CD14-positive monocyte (primary cell): Measurements from ENCODE around the gene FAM20B. TPM values are rescaled to one million over a fixed set of nuclear protein-coding genes. Genes with fewer than 3 reads are reported as not detected.

Experiments used
- DNase-seq, 3 donors: peaks; one replicate each; pipeline ENCODE4 v3.0.0-alpha.2; 2011 to 2022
- H2AFZ ChIP-seq: 2 replicates; pipeline ENCODE4 v1.6.0; 2012; ENCODE audit warnings: mild to moderate bottlenecking, low read depth, low read length, inconsistent platforms; ENCODE audit not compliant: insufficient read depth, poor library complexity, severe bottlenecking
- H3K27ac ChIP-seq, 2 donors: 1 replicate in 1 of 2; 2 replicates in 1 of 2; pipeline ENCODE4 v1.5.1; 2012 to 2013; ENCODE audit warnings: low read length in 2 of 2, control low read depth in 1 of 2, inconsistent platforms in 1 of 2, low read depth in 1 of 2, mild to moderate bottlenecking in 1 of 2
- H3K27me3 ChIP-seq, 2 donors: one replicate each; pipeline versions ENCODE4 v1.6.0 to v1.6.1; 2011 to 2013; ENCODE audit warnings: low read length in 2 of 2; ENCODE audit not compliant: control insufficient read depth in 2 of 2, insufficient read depth in 2 of 2
- H3K36me3 ChIP-seq, 2 donors: replicated peaks in 1 of 2; 1 replicate in 1 of 2; 2 replicates in 1 of 2; pipeline versions ENCODE4 v1.5.1 to v1.6.1; 2012 to 2013; ENCODE audit warnings: low read length in 2 of 2, control low read depth in 1 of 2, inconsistent platforms in 1 of 2, mild to moderate bottlenecking in 1 of 2; ENCODE audit not compliant: insufficient read depth in 2 of 2, control insufficient read depth in 1 of 2
- H3K4me1 ChIP-seq, 2 donors: 1 replicate in 1 of 2; 2 replicates in 1 of 2; pipeline versions ENCODE4 v1.5.1 to v1.6.1; 2012 to 2013; ENCODE audit warnings: low read length in 2 of 2, control low read depth in 1 of 2, inconsistent platforms in 1 of 2, mild to moderate bottlenecking in 1 of 2, moderate library complexity in 1 of 2; ENCODE audit not compliant: insufficient read depth in 2 of 2, control insufficient read depth in 1 of 2
- H3K4me2 ChIP-seq: replicated peaks from 2 replicates; pipeline ENCODE3; 2012; ENCODE audit warnings: low read length, moderate library complexity, mild to moderate bottlenecking; ENCODE audit not compliant: poor library complexity, severe bottlenecking; ENCODE audit errors: extremely low read depth
- H3K4me3 ChIP-seq, 3 experiments: fragments of 200-600 bp in 1 of 3; sonication (generic) in 1 of 3; replicated peaks in 1 of 3; 1 replicate in 2 of 3; 2 replicates in 1 of 3; pipeline ENCODE4 v1.5.1; 2011 to 2013; ENCODE audit warnings: low read length in 3 of 3, mild to moderate bottlenecking in 3 of 3, control low read depth in 2 of 3, low read depth in 2 of 3, inconsistent platforms in 1 of 3, moderate library complexity in 1 of 3
- H3K79me2 ChIP-seq: 2 replicates; pipeline ENCODE4 v1.6.0; 2012; ENCODE audit warnings: mild to moderate bottlenecking, control low read depth, inconsistent platforms, low read length, moderate library complexity; ENCODE audit not compliant: insufficient read depth
- H3K9ac ChIP-seq: 2 replicates; pipeline ENCODE4 v1.6.0; 2017; ENCODE audit warnings: low read length, mild to moderate bottlenecking; ENCODE audit not compliant: insufficient read depth, poor library complexity, severe bottlenecking
- H3K9me3 ChIP-seq, 2 donors: replicated peaks in 1 of 2; 1 replicate in 1 of 2; 2 replicates in 1 of 2; pipeline versions ENCODE4 v1.5.1 to v1.6.1; 2012 to 2013; ENCODE audit warnings: low read length in 2 of 2, control low read depth in 1 of 2; ENCODE audit not compliant: control insufficient read depth in 1 of 2, insufficient read depth in 1 of 2
- H4K20me1 ChIP-seq: 2 replicates; pipeline ENCODE4 v1.6.0; 2012; ENCODE audit warnings: mild to moderate bottlenecking, low read length, control low read depth, moderate library complexity; ENCODE audit not compliant: insufficient read depth
- H3K27ac Mint-ChIP-seq, 7 donors: one replicate each; pipeline ENCODE4 v1.8.0; 2020; ENCODE audit warnings: mild to moderate bottlenecking in 7 of 7, mixed read lengths in 7 of 7, moderate library complexity in 6 of 7, inconsistent platforms in 2 of 7
- H3K27me3 Mint-ChIP-seq, 3 donors: one replicate each; pipeline ENCODE4 v1.8.0; 2021 to 2022; ENCODE audit warnings: low read depth in 3 of 3, mild to moderate bottlenecking in 3 of 3, mixed read lengths in 3 of 3, moderate library complexity in 3 of 3, inconsistent platforms in 1 of 3
- H3K36me3 Mint-ChIP-seq, 2 donors: one replicate each; pipeline ENCODE4 v1.8.0; 2020; ENCODE audit warnings: mixed read lengths in 2 of 2, inconsistent platforms in 1 of 2, mild to moderate bottlenecking in 1 of 2
- H3K4me1 Mint-ChIP-seq: one replicate; pipeline ENCODE4 v1.8.0; 2020; ENCODE audit warnings: mild to moderate bottlenecking, mixed read lengths
- H3K4me3 Mint-ChIP-seq, 2 donors: one replicate each; pipeline ENCODE4 v1.8.0; 2020; ENCODE audit warnings: mild to moderate bottlenecking in 2 of 2, mixed read lengths in 2 of 2, moderate library complexity in 1 of 2
- H3K9me3 Mint-ChIP-seq, 7 donors: one replicate each; pipeline ENCODE4 v1.8.0; 2020 to 2022; ENCODE audit warnings: mixed read lengths in 7 of 7, mild to moderate bottlenecking in 6 of 7, moderate library complexity in 6 of 7, inconsistent platforms in 2 of 7
- CTCF ChIP-seq: fragments of 200-600 bp; IDR thresholded peaks from one replicate; pipeline ENCODE4 v1.8.0; 2022; ENCODE audit warnings: antibody characterized with exemption, mild to moderate bottlenecking
- WGBS: methylation state at CpG from one replicate; pipeline ENCODE4 v1.1.5; 2013; ENCODE audit warnings: missing lambda C conversion rate; ENCODE audit not compliant: insufficient coverage; 5-methylcytosine and 5-hydroxymethylcytosine counted together
- intact Hi-C, 2 donors: fragments of 100-400 bp; cut with micrococcal nuclease; formaldehyde crosslinking; loops; one replicate each; pipeline versions ENCODE4 v1.15.0 to v1.15.1; 2023
- polyA plus RNA-seq, 3 donors: library from polyadenylated mRNA; depleted of rRNA in 1 of 3; unstranded in 2 of 3; stranded (reverse) in 1 of 3; fragments of 300-500 nt in 2 of 3; fragments of >200 nt in 1 of 3; fragmentation: Illumina TruSeq in 2 of 3; gene quantifications; 1 replicate in 2 of 3; 2 replicates in 1 of 3; pipeline ENCODE4 v1.2.3, GENCODE V29; 2012 to 2021

FAM20B gene
- polyA plus RNA-seq, 3 donors: 4.0 to 6.7 (median 4.4) TPM

GRCh38 chr1:179030130-179030529, 4.4 kb downstream of the FAM20B start:
- no peak overlapping the region for H3K27ac ChIP-seq
- no peak for DNase-seq
- no peaks in the 10 kb centered on the region for H3K27me3 ChIP-seq
- no peak for TF ChIP-seq CTCF
- peaks cover 0 to 2% (median 0%) of the 10 kb centered on the region in 3 donors for H3K27me3 Mint-ChIP-seq
- H3K27ac Mint-ChIP-seq: no peak overlapping the region
- no peak overlapping the region for H3K9ac ChIP-seq
- H3K79me2 ChIP-seq: peaks cover 87% of the 10 kb centered on the region
- peaks cover 0 to 2% (median 0%) of the 10 kb centered on the region in 7 donors for H3K9me3 Mint-ChIP-seq
- peaks cover 3% of the 10 kb centered on the region for H4K20me1 ChIP-seq
- peaks cover 32 to 50% of the 10 kb centered on the region in 2 donors for H3K4me1 ChIP-seq
- H3K4me2 ChIP-seq: no peak overlapping the region
- H3K4me1 Mint-ChIP-seq: peaks cover 62% of the 10 kb centered on the region
- WGBS: 74% methylated on average over 3 of the region's 5 CpGs
- H3K36me3 Mint-ChIP-seq: no peaks in the 10 kb centered on the region
- no peak overlapping the region for H3K4me3 Mint-ChIP-seq
- intact Hi-C loops: no loop called here
- no peaks in the 10 kb centered on the region for H3K36me3 ChIP-seq
- no peak overlapping the region for H2AFZ ChIP-seq
- no peaks in the 10 kb centered on the region for H3K9me3 ChIP-seq
- no peak overlapping the region for H3K4me3 ChIP-seq

GRCh38 chr1:179030683-179031082, 5.0 kb downstream of the FAM20B start:
- Histone ChIP-seq H3K4me3 (no peak overlapping the region), H3K4me1 (peaks cover 31 to 51% of the 10 kb centered on the region in 2 donors), H3K9ac (no peak overlapping the region), H3K9me3 (no peaks in the 10 kb centered on the region), H4K20me1 (peaks cover 3% of the 10 kb centered on the region), H2AFZ (no peak overlapping the region), H3K79me2 (peaks cover 93% of the 10 kb centered on the region), H3K27me3 (no peaks in the 10 kb centered on the region), H3K36me3 (no peaks in the 10 kb centered on the region), H3K27ac (no peak overlapping the region), H3K4me2 (no peak overlapping the region)
- whole genome bisulfite sequencing: no CpG with 5 or more reads among the region's 3 CpGs
- Mint-ChIP-seq H3K36me3 (no peaks in the 10 kb centered on the region), H3K9me3 (peaks cover 0 to 2% (median 0%) of the 10 kb centered on the region in 7 donors), H3K4me3 (no peak overlapping the region), H3K27ac (no peak overlapping the region), H3K4me1 (peaks cover 64% of the 10 kb centered on the region), H3K27me3 (peaks cover 0 to 2% (median 0%) of the 10 kb centered on the region in 3 donors)
- intact Hi-C loops: no loop called here
- no peak for DNase-seq
- TF ChIP-seq CTCF: no peak
